NCI-H69 (cell line): ENCODE data around the gene BBLN.

Experiments used
- DNase-seq: peaks from one replicate; lab custom pipeline; 2025; lab: John Stamatoyannopoulos, UW

BBLN gene

GRCh38 chr9:128163523-128164306, 3.6 kb downstream of the BBLN start:
- no peak for DNase-seq

GRCh38 chr9:128164307-128164885, 4.3 kb downstream of the BBLN start:
- no peak for DNase-seq

- no peak for DNase-seq
These were observed 6.1 kb downstream of the BBLN start for GRCh38 chr9:128166169-128166568.

- DNase-seq, result no peak
These were observed 7.1 kb downstream of the BBLN start for GRCh38 chr9:128167209-128167608.

- DNase-seq, result no peak
These were observed 8.8 kb downstream of the BBLN start for GRCh38 chr9:128168731-128169308.

GRCh38 chr9:128169492-128169891, 9.4 kb downstream of the BBLN start:
- DNase-seq, result no peak

- DNase-seq, result no peak
These were observed 9.9 kb downstream of the BBLN start for GRCh38 chr9:128169925-128170324.

GRCh38 chr9:128174062-128174461, 14.0 kb downstream of the BBLN start:
- DNase-seq, result no peak

- no peak for DNase-seq
These were observed 15.1 kb downstream of the BBLN start for GRCh38 chr9:128175102-128175563.

GRCh38 chr9:128175726-128176125, 15.7 kb downstream of the BBLN start:
- DNase-seq, result peak; percentile 33

GRCh38 chr9:128178806-128179431, 18.9 kb downstream of the BBLN start:
- no peak for DNase-seq

- no peak for DNase-seq
These were observed 19.9 kb downstream of the BBLN start for GRCh38 chr9:128180001-128180400.

GRCh38 chr9:128180447-128180846, 20.4 kb downstream of the BBLN start:
- no peak for DNase-seq

- peak; percentile 30 for DNase-seq
These were observed 21.4 kb downstream of the BBLN start for GRCh38 chr9:128181480-128181879.

GRCh38 chr9:128182893-128183588, 23.0 kb downstream of the BBLN start:
- DNase-seq, result peak; percentile 26

- no peak for DNase-seq
These were observed 26.2 kb downstream of the BBLN start for GRCh38 chr9:128185979-128186965.

- no peak for DNase-seq
These were observed 27.3 kb downstream of the BBLN start for GRCh38 chr9:128187361-128187760.

GRCh38 chr9:128188209-128188608, 28.1 kb downstream of the BBLN start:
- DNase-seq, result no peak

- DNase-seq, result no peak
These were observed 29.9 kb downstream of the BBLN start for GRCh38 chr9:128190013-128190412.

GRCh38 chr9:128190516-128191405, 30.7 kb downstream of the BBLN start:
- no peak for DNase-seq
